Ishikawa (cell line): ENCODE data around the gene HECTD2.

Source experiments
- CREB1 ChIP-seq: IDR thresholded peaks from 2 replicates; pipeline ENCODE4 v1.6.1; 2012; ENCODE audit warnings: low read depth
- EGR1 ChIP-seq: IDR thresholded peaks from 2 replicates; pipeline ENCODE4 v1.6.1; 2012
- EP300 ChIP-seq: IDR thresholded peaks from 2 replicates; pipeline ENCODE4 v1.6.1; 2012; ENCODE audit warnings: borderline replicate concordance
- RAD21 ChIP-seq: IDR thresholded peaks from 2 replicates; pipeline ENCODE4 v1.6.1; 2012; ENCODE audit warnings: low read depth
- TAF1 ChIP-seq: IDR thresholded peaks from 2 replicates; pipeline ENCODE4 v1.6.1; 2012; ENCODE audit warnings: low read depth, mild to moderate bottlenecking
- TEAD4 ChIP-seq: IDR thresholded peaks from 2 replicates; pipeline ENCODE4 v1.6.1; 2012
- YY1 ChIP-seq: IDR thresholded peaks from 2 replicates; pipeline ENCODE4 v1.6.1; 2012; ENCODE audit warnings: low read depth
- TF ChIP-seq, protein P1 (sequence below): IDR thresholded peaks from 2 replicates; pipeline ENCODE4 v1.6.1; 2012
- TF ChIP-seq, protein P2 (sequence below): IDR thresholded peaks from 2 replicates; pipeline ENCODE4 v1.6.1; 2012
- TF ChIP-seq, protein P3 (sequence below): IDR thresholded peaks from 2 replicates; pipeline ENCODE4 v1.6.1; 2012; ENCODE audit warnings: low read depth, mild to moderate bottlenecking

DNA sequence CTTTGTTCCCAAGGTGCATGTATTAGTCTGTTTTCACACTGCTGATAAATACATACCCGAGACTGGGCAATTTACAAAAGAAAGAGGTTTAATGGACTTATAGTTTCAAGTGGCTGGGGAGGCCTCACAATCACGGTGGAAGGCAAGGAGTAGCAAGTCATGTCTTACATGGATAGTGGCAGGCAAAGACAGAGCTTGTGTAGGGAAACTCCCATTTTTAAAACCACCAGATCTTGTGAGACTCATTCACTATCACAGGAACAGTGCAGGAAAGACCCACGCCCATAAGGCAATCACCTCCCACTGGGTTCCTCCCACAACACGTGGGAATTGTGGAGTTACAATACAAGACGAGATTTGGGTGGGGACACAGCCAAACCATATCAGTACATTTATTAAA is 129.8 kb downstream of the HECTD2 start:
- no peak for TF ChIP-seq RAD21
- TF ChIP-seq YY1: no peak
- TF ChIP-seq CREB1: no peak
- TF ChIP-seq, protein P1, sequence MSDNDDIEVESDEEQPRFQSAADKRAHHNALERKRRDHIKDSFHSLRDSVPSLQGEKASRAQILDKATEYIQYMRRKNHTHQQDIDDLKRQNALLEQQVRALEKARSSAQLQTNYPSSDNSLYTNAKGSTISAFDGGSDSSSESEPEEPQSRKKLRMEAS: no peak
- TF ChIP-seq, protein P2, sequence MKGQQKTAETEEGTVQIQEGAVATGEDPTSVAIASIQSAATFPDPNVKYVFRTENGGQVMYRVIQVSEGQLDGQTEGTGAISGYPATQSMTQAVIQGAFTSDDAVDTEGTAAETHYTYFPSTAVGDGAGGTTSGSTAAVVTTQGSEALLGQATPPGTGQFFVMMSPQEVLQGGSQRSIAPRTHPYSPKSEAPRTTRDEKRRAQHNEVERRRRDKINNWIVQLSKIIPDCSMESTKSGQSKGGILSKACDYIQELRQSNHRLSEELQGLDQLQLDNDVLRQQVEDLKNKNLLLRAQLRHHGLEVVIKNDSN: no peak
- TF ChIP-seq TAF1: no peak
- TF ChIP-seq, protein P3, sequence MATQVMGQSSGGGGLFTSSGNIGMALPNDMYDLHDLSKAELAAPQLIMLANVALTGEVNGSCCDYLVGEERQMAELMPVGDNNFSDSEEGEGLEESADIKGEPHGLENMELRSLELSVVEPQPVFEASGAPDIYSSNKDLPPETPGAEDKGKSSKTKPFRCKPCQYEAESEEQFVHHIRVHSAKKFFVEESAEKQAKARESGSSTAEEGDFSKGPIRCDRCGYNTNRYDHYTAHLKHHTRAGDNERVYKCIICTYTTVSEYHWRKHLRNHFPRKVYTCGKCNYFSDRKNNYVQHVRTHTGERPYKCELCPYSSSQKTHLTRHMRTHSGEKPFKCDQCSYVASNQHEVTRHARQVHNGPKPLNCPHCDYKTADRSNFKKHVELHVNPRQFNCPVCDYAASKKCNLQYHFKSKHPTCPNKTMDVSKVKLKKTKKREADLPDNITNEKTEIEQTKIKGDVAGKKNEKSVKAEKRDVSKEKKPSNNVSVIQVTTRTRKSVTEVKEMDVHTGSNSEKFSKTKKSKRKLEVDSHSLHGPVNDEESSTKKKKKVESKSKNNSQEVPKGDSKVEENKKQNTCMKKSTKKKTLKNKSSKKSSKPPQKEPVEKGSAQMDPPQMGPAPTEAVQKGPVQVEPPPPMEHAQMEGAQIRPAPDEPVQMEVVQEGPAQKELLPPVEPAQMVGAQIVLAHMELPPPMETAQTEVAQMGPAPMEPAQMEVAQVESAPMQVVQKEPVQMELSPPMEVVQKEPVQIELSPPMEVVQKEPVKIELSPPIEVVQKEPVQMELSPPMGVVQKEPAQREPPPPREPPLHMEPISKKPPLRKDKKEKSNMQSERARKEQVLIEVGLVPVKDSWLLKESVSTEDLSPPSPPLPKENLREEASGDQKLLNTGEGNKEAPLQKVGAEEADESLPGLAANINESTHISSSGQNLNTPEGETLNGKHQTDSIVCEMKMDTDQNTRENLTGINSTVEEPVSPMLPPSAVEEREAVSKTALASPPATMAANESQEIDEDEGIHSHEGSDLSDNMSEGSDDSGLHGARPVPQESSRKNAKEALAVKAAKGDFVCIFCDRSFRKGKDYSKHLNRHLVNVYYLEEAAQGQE: no peak
- no peak for TF ChIP-seq EGR1
- no peak for TF ChIP-seq TEAD4
- no peak for TF ChIP-seq EP300
